ENCODE data around the gene MPP4.
"Not testable (repeated sequence)": the region's sequence is repeated elsewhere in the genome, so short reads cannot be mapped to it uniquely, and the experiment has no call there.

MPP4 gene

DNA sequence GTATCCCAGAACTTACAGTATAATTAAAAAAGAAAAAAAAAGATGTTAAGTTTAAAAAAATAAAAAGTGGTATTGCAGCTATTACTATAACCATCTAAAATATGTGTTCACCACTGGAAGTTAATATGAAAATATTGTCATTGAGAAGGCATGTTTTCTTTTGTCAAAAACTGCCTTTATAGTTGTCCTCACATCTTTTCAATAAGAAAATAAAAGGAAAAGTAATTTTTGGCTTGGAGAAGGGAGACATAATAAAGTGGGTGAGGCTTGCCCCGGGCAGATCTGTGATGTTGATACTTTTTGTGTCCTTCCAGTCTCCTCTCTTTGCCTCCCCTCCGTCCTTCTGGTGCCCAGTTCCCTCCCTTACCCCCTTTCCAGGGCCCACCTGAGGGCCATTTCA, 24.9 kb downstream of the MPP4 start:
- DNase-seq (ENCODE audit: low spot score): no peak

DNA sequence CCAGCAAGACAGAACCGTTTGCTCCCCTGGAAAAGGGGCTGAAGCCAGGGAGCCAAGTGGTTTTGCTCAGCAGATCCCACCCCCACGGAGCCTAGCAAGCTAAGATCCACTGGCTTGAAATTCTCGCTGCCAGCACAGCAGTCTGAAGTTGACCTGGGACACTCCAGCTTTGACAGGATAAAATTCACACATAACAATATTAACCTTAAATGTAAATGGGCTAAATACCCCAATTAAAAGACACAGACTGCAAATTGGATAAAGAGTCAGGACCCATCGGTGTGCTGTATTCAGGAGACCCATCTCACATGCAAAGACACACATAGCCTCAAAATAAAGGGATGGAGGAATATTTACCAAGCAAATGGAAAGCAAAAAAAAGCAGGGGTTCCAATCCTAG, 27.2 kb downstream of the MPP4 start:
- DNase-seq (ENCODE audit: low spot score): not testable (repeated sequence)

DNA sequence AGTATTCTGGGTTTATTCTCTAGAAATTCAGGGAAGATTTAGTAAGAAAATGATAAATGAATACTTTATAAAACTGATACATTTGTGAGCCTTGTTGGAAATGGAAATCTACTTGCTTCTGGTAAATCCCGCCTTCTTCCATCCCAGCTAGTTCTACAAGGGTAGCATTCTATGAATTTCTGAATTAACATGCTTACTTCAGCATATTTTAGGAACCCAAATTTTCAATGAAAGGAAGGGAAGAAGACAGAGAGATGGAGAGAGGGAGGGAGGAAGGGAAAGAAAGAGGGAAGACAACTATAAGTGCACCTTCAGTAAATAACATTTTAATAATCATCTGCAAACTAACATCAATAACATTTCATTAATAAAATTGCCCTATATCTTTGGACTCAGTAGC, 28.6 kb downstream of the MPP4 start:
- DNase-seq (ENCODE audit: low spot score): no peak

DNA sequence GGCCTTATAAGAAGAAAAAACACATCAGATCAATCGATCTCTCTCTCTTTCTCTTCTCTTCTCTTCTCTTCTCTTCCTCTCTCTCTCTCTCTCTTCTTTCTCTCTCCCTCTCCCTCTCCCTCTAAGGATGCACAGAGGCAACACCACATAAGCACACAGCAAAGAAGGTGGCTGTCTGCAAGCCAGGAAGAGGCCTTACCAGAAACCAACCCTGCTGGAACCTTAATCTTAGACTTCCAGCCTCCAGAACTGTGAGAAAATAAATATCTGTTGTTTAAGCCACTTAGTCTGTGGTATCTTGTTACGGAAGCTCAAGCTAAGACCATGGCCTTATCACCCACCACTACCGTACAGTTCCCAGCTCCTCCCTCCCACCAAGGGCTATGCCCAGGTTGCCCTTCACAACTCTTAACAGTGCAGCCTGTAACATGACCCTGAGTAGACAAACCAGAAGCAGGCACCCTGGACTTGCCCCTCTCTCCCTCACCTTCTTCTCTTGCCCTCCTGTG, 30.0 kb downstream of the MPP4 start:
- no peak for DNase-seq (ENCODE audit: low spot score)

GRCh38 chr2:201664334-201664733, 34.1 kb downstream of the MPP4 start:
- DNase-seq (ENCODE audit: low spot score): no peak

- DNase-seq (ENCODE audit: low spot score): no peak
Measured at GRCh38 chr2:201661366-201661765, 37.1 kb downstream of the MPP4 start.

DNA sequence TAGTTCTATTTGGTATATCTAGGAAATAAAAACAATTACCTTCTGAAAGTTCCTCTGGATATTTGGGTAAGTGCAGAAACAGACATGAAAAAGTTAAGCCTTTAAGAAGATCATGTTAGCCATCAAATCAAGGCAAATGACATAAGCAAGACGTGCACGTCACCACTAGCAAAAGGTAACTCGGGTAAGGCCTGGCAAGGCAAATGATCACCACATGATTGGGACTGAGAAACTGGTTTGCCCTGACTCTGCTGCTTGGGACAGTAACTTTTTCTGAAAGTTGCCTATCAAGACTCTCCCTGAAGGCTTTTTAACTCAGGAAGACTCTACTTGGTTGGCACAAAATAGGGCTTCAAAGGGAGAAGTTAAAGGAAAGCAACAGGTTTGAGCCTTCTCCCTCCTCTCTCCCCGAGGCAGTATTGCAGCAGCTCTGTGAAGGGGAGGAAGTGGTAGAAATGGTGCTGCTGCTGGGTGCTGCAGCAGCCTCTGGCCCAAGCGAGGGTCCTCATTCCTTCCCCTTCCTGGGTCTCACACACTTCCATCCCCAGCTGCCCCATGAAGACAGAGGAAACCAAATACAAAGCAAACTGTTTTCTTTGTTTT, 38.0 kb downstream of the MPP4 start:
- no peak for DNase-seq (ENCODE audit: low spot score)

DNA sequence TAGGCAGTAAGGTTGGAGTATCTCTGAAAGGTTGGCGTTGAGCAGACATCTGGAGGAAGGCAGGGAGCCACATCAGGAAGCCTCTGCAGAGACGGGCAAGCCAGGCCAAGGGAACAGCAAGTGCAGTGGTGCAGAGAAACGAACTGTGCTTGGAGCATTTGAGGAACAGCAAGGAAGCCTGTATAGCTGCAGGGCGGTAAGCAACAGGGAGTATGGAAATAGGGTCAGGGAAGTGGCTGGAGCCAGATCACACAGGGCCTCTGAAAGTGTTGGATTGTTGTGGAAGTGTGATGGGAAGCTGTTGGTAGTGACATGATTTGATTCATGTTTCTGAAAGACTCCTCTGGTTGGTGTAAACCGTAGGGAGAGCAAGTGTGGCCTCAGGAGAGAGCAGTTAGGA, 41.7 kb downstream of the MPP4 start:
- DNase-seq (ENCODE audit: low spot score): no peak

GRCh38 chr2:201656102-201656501, 42.3 kb downstream of the MPP4 start:
- no peak for DNase-seq (ENCODE audit: low spot score)

- DNase-seq (ENCODE audit: low spot score): no peak
Measured at GRCh38 chr2:201654616-201655384, 43.6 kb downstream of the MPP4 start.

GRCh38 chr2:201653221-201653620, 45.2 kb downstream of the MPP4 start:
- no peak for DNase-seq (ENCODE audit: low spot score)

- DNase-seq (ENCODE audit: low spot score): no peak
Measured at GRCh38 chr2:201649442-201649841, 49.0 kb downstream of the MPP4 start.

DNA sequence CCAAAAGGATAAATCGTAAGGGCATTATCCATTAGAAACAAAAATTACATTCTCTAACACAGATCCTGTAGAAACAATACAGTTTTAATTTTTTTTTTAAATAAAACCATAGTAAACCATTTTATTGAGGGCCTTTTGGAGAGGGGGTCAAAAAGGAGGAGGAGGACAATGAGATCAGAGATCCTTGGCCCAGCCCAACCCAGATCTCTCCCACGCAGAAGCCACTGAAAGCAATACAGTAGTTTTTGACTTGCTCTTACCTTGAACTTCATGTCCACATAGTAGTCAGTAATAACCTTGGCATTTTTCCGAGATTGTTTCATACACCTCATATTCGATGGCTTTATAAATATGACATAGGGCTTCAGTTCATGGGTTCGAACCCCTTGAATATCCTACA, 51.0 kb downstream of the MPP4 start:
- no peak for DNase-seq (ENCODE audit: low spot score)

GRCh38 chr2:201644001-201644400, 54.4 kb downstream of the MPP4 start:
- DNase-seq (ENCODE audit: low spot score): peak; percentile 44

DNA sequence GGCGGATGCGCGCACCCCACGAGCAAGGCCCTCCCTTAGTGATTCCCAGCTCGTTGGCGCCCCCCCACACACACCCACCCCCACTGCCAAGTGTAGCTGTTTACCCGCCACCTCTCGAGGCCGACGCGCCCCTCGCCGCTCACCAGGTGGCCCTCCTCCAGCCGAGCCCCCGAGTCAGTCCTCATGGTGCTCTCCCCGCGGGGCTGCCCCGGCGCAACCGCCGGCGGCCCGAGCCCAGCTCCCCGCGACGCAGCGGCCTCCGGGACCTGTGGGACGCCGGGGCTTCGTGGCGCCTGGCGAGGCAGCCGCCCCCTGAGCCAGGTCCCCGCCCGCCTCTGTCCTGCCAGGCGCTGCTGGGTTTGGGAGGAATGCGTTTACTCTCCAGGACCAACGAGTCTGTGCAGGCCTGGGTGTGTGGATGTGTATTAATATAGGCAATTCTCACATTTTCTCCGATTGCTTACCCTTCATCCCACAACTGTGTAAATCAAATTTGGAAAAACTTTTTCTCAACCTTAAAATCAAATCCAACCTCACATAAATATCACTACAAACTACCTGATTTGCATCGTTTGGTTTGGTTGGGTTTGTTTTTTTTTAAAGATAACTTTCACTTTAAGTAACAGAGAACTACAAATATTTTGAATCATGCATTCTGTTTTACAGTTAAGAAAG, 55.1 kb downstream of the MPP4 start, which contains the start of gene TMEM237:
Gene TMEM237 (minus strand): TSS at position 288 of the 675 bp plus-strand sequence. CDS start 103 bp downstream, at position 185.
- peak; percentile 17 for DNase-seq (ENCODE audit: low spot score)

- DNase-seq (ENCODE audit: low spot score): peak; percentile 70
Measured at GRCh38 chr2:201642579-201643215, 55.7 kb downstream of the MPP4 start.

DNA sequence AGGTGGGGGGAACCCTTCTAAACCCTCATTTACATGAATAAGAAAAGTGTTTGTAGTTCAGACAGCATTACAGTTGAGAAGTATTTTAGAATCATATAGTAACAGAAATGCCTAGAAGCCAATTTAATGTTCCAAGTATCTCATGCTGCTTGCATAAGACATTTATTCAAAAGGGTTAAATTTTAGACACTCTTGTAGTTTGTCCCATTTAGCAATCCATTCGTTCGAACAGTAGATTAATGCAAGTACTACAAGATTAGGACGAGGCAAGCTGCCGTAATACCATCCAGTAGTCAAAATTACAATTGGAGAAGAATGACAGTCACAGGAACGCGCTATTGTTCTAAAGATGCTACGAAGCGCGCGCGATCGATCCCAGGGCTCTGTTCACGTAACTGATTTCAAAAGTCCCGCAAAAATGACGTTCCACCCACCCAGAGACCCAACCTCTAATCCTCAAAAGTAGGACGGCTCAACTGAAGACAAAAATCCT, 56.3 kb downstream of the MPP4 start:
- DNase-seq (ENCODE audit: low spot score): no peak

- DNase-seq (ENCODE audit: low spot score): no peak
Measured at GRCh38 chr2:201639205-201639604, 59.2 kb downstream of the MPP4 start.

DNA sequence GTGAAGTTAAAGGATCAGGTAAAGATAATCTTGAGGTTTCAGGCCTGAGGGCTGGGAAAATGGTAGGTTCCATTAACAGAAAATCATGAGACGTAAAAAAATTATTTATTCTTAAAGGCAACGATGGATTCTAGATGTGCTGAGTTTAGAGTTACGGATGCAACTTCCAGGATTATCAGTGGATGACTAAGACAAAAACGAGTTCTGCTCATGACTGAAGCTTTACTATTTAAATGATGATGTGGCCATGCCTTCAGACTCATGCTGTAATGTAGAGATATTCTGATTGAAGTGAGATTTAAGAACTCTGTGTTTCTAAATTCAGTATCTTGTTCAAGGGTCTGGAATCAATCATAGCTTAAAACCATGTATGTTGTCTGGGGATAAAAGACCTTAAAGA, 60.1 kb downstream of the MPP4 start:
- DNase-seq (ENCODE audit: low spot score): no peak

GRCh38 chr2:201633661-201634249, 64.7 kb downstream of the MPP4 start:
- DNase-seq (ENCODE audit: low spot score): no peak

DNA sequence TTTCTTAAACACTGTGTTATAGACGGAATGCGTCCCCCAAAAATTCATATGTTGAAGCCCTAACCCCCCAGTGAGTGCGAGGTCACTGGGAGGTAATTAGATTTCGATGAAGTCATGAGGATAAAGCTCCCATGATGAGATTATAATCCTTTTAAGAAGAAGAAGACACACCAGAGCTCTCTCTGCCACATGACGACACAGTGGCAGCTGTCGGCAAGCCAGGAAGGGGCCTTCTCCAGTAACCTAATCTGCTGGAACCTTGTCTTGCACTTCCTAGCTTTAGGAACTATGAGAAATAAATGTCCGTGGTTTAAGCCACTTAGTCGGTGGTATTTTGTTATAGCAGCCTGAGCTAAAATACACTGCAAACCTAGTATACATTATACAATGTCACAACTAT, 67.4 kb downstream of the MPP4 start:
- no peak for DNase-seq (ENCODE audit: low spot score)

GRCh38 chr2:201630577-201630976, 67.9 kb downstream of the MPP4 start:
- no peak for DNase-seq (ENCODE audit: low spot score)
